HG03066 (cell line): ENCODE results near the gene CLSTN2.

Experiments
- ATAC-seq: cut with Tn5 transposase; IDR thresholded peaks from one replicate; pipeline ENCODE4 v1.9.1; 2021; ENCODE audit warnings: low read depth; ENCODE audit not compliant: unreplicated experiment

CLSTN2 gene

GRCh38 chr3:140601881-140602280 lies 666.9 kb downstream of the CLSTN2 start:
- no peak for ATAC-seq

- no peak for ATAC-seq
These were observed 667.8 kb downstream of the CLSTN2 start for GRCh38 chr3:140602781-140603180.

- no peak for ATAC-seq
These were observed 668.8 kb downstream of the CLSTN2 start for GRCh38 chr3:140603766-140604165.

- ATAC-seq: no peak
These were observed 675.6 kb downstream of the CLSTN2 start for GRCh38 chr3:140610544-140610943.

GRCh38 chr3:140614001-140614400 lies 679.0 kb downstream of the CLSTN2 start:
- ATAC-seq: no peak

GRCh38 chr3:140617135-140617534 lies 682.1 kb downstream of the CLSTN2 start:
- no peak for ATAC-seq

- ATAC-seq: no peak
These were observed 691.9 kb downstream of the CLSTN2 start for GRCh38 chr3:140626856-140627255.
